Mucosa of stomach (tissue), 1 donor: Measurements from ENCODE around the gene CCDC27.

Source experiments
- H3K27me3 ChIP-seq: one replicate; pipeline ENCODE4 v1.7.0; 2013; ENCODE audit warnings: mild to moderate bottlenecking, low read length; ENCODE audit not compliant: control insufficient read depth, insufficient read depth
- H3K36me3 ChIP-seq: one replicate; pipeline ENCODE4 v1.7.0; 2013; ENCODE audit warnings: low read length; ENCODE audit not compliant: control insufficient read depth, insufficient read depth
- H3K4me1 ChIP-seq: one replicate; pipeline ENCODE4 v1.7.0; 2013; ENCODE audit warnings: mild to moderate bottlenecking, low read length; ENCODE audit not compliant: control insufficient read depth, insufficient read depth
- H3K4me3 ChIP-seq: one replicate; pipeline ENCODE4 v1.7.0; 2013; ENCODE audit warnings: low read length
- H3K9ac ChIP-seq: one replicate; pipeline ENCODE4 v1.7.0; 2013; ENCODE audit warnings: mild to moderate bottlenecking, low read length, moderate library complexity
- H3K9me3 ChIP-seq: one replicate; pipeline ENCODE4 v1.7.0; 2013; ENCODE audit warnings: mild to moderate bottlenecking, low read length, moderate library complexity; ENCODE audit not compliant: control insufficient read depth
- donor health status: Pancreatic carcinoma.

The CCDC27 gene

DNA sequence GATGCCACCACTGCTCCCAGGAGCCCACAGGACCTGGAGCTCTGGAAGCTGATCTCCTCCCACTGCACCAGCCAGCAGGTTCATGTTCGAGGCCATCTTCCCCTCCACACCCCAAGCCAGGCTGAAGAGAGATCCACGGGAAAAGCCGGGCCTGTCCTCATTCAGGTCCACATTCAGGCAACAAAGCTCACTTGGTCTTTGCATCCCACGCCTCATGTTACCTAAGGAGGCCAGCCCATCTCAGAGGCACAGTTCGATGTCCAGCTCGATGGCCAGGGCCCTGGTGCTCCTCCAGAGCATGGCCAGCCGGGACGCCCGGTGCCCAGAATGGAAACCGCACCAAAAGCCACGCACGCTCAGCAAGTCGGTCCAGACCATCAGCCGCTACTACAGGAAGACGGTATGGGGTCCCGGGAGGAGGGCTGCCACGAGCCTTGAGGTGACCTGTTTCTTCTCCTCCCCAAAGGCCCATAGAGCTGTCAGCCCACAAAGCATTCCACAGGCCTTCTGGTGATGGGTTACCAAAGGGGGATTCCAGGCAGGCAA is at the start of gene CCDC27:
Gene CCDC27 (plus strand): TSS at position 51 of the 546 bp plus-strand sequence. CDS start 32 bp downstream, at position 83.
- Histone ChIP-seq H3K4me1 (peaks cover 6% of the 10 kb centered on the region), H3K27me3 (no peaks in the 10 kb centered on the region), H3K4me3 (no peak within 1 kb of the TSS), H3K36me3 (no peaks in the 10 kb centered on the region), H3K9me3 (no peaks in the 10 kb centered on the region), H3K9ac (no peak within 1 kb of the TSS)

DNA sequence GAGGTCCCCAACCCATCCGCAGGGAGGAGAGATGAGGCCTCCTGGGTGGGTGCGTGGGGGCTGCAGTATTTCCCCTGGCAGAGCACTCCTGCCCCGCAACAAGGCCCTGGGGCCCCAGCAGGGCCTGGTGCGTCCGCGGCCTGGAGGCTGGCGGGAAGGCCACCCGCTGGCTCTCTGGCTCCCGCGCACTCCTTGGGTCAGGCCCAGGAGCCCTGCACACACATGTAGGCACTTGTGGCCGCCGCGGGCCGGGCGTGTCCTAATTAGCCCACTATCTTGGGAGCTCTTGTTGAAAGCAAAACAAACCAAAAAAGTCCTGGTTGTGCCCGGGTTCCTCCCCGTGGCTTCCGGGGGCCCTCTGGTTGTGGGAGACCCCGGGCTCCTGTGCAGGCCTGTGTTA is 49.7 kb upstream of the CCDC27 start:
- Histone ChIP-seq H3K9ac (no peak overlapping the region), H3K27me3 (peaks cover 16% of the 10 kb centered on the region), H3K4me1 (no peaks in the 10 kb centered on the region), H3K4me3 (no peak overlapping the region), H3K9me3 (no peaks in the 10 kb centered on the region), H3K36me3 (no peaks in the 10 kb centered on the region)

- H3K4me1 ChIP-seq = no peaks in the 10 kb centered on the region
- no peaks in the 10 kb centered on the region for H3K9me3 ChIP-seq
- no peaks in the 10 kb centered on the region for H3K36me3 ChIP-seq
- no peak overlapping the region for H3K9ac ChIP-seq
- no peak overlapping the region for H3K4me3 ChIP-seq
- H3K27me3 ChIP-seq = peaks cover 14% of the 10 kb centered on the region
Observed at GRCh38 chr1:3702990-3703728, 49.1 kb upstream of the CCDC27 start.

- Histone ChIP-seq H3K4me3 (no peak overlapping the region), H3K9ac (no peak overlapping the region), H3K4me1 (no peaks in the 10 kb centered on the region), H3K27me3 (peaks cover 21% of the 10 kb centered on the region), H3K9me3 (no peaks in the 10 kb centered on the region), H3K36me3 (no peaks in the 10 kb centered on the region)
Observed at GRCh38 chr1:3703786-3704371, 48.4 kb upstream of the CCDC27 start.

DNA sequence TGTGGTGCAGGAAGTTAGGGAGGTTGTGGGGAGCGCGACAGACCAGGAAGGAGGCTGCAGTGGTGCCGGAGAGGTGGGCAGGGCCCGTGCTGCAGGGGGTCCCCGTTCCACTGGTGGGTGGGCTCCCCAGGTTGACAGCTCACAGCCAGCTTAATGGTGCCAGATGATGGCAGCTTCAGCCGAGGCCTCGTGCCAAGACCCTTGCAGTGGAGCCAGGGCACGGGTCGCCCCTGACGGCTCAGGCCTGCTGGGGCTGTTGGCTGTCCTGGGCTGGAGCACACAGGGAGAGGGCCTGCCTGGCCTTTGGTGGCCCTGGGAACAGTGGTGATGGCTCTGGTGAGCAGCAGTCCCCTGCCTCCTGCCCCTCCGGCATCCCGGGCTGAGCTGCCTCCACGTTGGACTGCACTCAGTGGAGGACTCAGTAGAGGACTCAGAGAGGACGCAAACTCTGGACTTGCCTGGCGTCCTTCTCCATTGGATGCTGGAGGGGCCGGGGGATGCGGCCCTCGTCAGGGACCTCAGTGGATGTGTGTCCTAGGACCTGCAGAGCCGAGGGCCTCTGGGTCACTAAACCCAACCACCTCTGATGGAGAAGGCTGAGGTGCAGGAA is 46.8 kb upstream of the CCDC27 start:
- H3K9me3 ChIP-seq = no peaks in the 10 kb centered on the region
- no peak overlapping the region for H3K9ac ChIP-seq
- no peaks in the 10 kb centered on the region for H3K4me1 ChIP-seq
- no peak overlapping the region for H3K4me3 ChIP-seq
- no peaks in the 10 kb centered on the region for H3K36me3 ChIP-seq
- H3K27me3 ChIP-seq = peaks cover 21% of the 10 kb centered on the region

GRCh38 chr1:3706651-3707297 is 45.5 kb upstream of the CCDC27 start:
- Histone ChIP-seq H3K4me3 (no peak overlapping the region), H3K27me3 (peaks cover 25% of the 10 kb centered on the region), H3K9ac (no peak overlapping the region), H3K36me3 (no peaks in the 10 kb centered on the region), H3K4me1 (no peaks in the 10 kb centered on the region), H3K9me3 (no peaks in the 10 kb centered on the region)

DNA sequence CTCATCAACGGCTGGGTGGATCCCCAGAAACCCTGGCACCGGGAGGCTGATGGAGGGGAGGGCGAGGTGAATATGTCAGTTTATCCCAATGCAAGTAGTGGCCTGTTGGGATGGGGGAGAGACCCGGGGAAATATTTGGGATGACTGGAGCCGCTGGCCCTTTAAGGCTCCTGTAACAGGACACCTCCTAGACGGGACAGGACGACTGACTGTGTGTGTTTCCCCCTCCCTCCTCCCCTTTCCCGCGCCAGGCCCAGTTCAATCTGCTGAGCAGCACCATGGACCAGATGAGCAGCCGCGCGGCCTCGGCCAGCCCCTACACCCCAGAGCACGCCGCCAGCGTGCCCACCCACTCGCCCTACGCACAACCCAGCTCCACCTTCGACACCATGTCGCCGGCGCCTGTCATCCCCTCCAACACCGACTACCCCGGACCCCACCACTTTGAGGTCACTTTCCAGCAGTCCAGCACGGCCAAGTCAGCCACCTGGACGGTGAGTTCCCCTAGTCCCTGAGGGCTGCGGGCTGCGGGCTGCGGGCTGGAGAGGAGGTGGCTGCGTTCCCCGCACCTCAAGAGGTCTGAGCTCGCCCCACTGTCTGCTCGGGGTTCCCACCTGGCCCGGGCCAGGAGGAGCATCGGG is 44.8 kb upstream of the CCDC27 start:
- H3K9ac ChIP-seq = no peak overlapping the region
- H3K36me3 ChIP-seq = no peaks in the 10 kb centered on the region
- no peaks in the 10 kb centered on the region for H3K9me3 ChIP-seq
- peaks cover 25% of the 10 kb centered on the region for H3K27me3 ChIP-seq
- H3K4me1 ChIP-seq = no peaks in the 10 kb centered on the region
- no peak overlapping the region for H3K4me3 ChIP-seq

DNA sequence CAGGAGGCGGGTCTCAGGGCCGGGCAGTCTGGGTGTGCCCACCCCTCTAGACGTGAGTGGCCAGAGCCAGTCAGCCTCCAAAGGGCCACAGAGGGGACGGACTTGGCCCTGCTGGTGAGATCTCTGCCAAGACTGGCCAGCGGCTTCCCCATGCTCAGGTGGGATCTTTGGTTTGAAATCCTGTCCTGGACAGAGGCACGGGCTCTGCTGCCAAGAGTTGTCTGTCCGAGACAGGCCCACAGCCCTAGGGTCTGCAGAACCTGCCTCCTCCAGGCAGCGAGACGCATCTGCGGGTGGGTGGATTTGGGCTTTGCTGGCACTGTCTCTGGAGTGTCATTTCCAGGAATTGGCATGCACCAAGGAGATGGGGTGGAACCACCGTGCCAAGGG is 44.3 kb upstream of the CCDC27 start:
- Histone ChIP-seq H3K4me3 (no peak overlapping the region), H3K27me3 (peaks cover 25% of the 10 kb centered on the region), H3K4me1 (no peaks in the 10 kb centered on the region)

DNA sequence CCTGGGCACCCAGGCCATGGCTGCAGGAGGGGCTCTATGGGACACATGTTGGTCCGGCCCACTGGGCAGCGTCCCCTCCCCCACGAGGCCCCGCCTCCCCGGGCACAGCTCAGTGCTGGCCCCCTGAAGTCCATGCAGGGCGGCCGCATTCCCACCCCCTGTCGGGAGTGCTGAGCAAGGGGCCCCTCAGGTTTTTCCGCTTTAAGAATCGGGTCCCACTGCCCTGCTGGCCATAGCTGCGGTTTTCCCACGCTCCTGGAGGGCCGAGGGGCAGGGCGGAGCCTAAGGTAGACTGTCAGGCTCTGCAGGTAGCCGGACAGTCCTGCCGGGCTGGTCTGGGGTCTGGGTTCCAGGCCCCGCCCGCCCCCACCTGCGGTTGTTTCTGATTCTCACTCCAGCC is 43.5 kb upstream of the CCDC27 start:
- Histone ChIP-seq H3K9ac (no peak overlapping the region), H3K4me1 (no peaks in the 10 kb centered on the region), H3K4me3 (no peak overlapping the region), H3K27me3 (peaks cover 25% of the 10 kb centered on the region), H3K36me3 (no peaks in the 10 kb centered on the region), H3K9me3 (no peaks in the 10 kb centered on the region)

More for the DNA sequence above, 44.3 kb upstream of the CCDC27 start:
- H3K9me3 ChIP-seq = no peaks in the 10 kb centered on the region
- H3K36me3 ChIP-seq = no peaks in the 10 kb centered on the region
- H3K9ac ChIP-seq = no peak overlapping the region

- no peaks in the 10 kb centered on the region for H3K4me1 ChIP-seq
- H3K27me3 ChIP-seq = peaks cover 28% of the 10 kb centered on the region
- H3K9me3 ChIP-seq = no peaks in the 10 kb centered on the region
- H3K36me3 ChIP-seq = no peaks in the 10 kb centered on the region
- no peak overlapping the region for H3K9ac ChIP-seq
- H3K4me3 ChIP-seq = no peak overlapping the region
Observed at GRCh38 chr1:3710251-3710650, 42.0 kb upstream of the CCDC27 start.

GRCh38 chr1:3711381-3711779 is 40.9 kb upstream of the CCDC27 start:
- Histone ChIP-seq H3K27me3 (peaks cover 28% of the 10 kb centered on the region), H3K4me1 (no peaks in the 10 kb centered on the region), H3K9me3 (no peaks in the 10 kb centered on the region), H3K36me3 (no peaks in the 10 kb centered on the region), H3K4me3 (no peak overlapping the region), H3K9ac (no peak overlapping the region)
